Measurements from ENCODE around the gene EMB.
"Not testable (repeated sequence)": the region's sequence is repeated elsewhere in the genome, so short reads cannot be mapped to it uniquely, and the experiment has no call there.

EMB gene

GRCh38 chr5:50440651-50441492 lies at the start of gene EMB:
Gene EMB, minus strand, starts transcription at chr5:50441288. Its CDS starts 137 bp downstream, at chr5:50441151.
- no peak for DNase-seq (ENCODE audit: low read depth)

DNA sequence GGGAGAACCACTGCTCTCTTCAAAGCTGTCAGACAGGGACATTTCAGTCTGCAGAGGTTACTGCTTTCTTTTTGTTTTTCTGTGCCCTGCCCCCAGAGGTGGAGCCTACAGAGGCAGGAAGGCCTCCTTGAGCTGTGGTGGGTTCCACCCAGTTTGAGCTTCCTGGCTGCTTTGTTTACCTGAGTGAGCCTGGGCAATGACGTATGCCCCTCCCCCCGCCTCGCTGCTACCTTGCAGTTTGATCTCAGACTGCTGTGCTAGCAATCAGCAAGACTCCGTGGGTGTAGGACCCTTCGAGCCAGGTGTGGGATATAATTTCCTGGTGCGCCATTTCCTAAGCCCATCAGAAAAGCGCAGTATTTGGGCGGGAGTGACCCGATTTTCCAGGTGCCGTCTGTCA lies 48.4 kb upstream of the EMB start:
- DNase-seq (ENCODE audit: low read depth), result not testable (repeated sequence)

GRCh38 chr5:50478790-50479189 lies 37.7 kb upstream of the EMB start:
- DNase-seq (ENCODE audit: low read depth), result not testable (repeated sequence)

GRCh38 chr5:50476549-50476948 lies 35.5 kb upstream of the EMB start:
- DNase-seq (ENCODE audit: low read depth), result no peak

GRCh38 chr5:50465015-50465414 lies 23.9 kb upstream of the EMB start:
- DNase-seq (ENCODE audit: low read depth), result not testable (repeated sequence)

- no peak for DNase-seq (ENCODE audit: low read depth)
Measured at GRCh38 chr5:50463726-50464125, 22.6 kb upstream of the EMB start.

DNA sequence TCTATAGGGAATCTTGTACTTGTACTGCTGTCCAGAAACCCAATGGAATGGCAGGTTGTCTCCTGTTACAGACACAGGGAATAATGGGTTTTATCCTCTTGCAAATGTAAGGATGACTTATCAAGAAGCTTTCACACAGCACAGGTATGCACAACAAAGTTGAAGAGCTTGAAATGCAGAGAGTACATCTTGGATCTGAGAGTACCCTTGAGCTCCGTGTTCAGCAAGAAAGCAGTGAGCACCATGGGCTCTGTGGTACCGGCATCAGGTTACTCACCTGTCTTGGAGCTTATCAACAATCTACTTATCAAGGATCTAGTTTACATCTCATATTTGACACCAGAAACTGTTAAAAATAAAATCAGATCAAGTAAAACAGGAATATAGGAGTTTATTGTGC lies 22.0 kb upstream of the EMB start:
- no peak for DNase-seq (ENCODE audit: low read depth)

DNA sequence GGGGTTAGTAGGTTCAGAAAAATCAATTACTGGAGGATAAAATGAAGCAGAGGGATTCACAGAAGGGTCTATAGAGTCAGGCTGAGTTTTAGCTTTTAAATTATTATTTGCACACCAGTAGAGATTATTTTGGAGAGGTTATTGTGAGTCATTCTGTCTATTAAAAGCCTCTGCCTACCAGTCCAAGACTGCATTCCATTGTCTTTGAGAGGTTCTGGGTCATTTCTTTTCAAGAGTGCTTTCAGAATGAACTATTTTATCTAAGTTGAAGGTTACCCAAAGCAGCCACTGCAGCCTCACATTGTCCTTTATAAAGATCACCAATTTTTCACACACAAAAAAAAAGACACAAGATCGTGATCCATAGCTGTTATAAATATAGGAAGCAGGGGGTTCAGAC lies 21.5 kb upstream of the EMB start:
- not testable (repeated sequence) for DNase-seq (ENCODE audit: low read depth)

- DNase-seq (ENCODE audit: low read depth), result not testable (repeated sequence)
Measured at GRCh38 chr5:50458372-50458771, 17.3 kb upstream of the EMB start.

DNA sequence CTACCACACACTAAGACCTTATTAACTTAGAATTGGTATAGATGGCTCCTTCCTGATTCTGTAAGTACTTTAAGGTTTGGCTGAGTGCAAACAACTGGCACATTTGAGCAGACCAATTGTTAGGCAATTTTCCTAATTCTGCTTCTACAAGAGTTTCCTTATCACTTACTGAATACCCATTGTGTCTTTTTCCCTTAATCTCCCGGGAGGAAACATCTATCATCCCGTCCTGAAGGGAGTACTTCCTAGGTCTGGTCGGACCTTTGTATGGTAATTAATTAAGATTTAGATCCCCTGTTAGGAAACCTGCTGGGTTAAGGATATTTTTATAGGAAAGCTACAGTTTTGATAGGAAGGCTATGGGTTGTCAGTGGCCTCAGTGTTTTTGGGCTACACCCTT lies 8.2 kb upstream of the EMB start:
- not testable (repeated sequence) for DNase-seq (ENCODE audit: low read depth)

DNA sequence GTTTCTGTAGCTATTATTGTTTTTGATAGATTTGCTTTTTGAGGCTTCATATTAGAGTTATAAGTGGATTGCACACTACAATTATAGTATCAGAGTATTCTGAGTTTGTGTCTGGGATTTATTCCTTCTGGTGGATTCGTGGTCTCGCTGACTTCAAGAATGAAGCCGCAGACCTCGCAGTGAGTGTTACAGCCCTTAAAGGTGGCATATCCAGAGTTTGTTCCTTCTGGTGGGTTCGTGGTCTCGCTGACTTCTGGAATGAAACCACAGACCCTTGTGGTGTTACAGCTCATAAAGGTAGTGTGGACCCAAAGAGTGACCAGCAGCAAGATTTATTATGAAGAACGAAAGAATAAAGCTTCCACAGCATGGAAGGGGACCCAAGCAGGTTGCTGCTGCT lies 6.9 kb upstream of the EMB start:
- DNase-seq (ENCODE audit: low read depth), result no peak

- DNase-seq (ENCODE audit: low read depth), result no peak
Measured at GRCh38 chr5:50447228-50447627, 6.1 kb upstream of the EMB start.

DNA sequence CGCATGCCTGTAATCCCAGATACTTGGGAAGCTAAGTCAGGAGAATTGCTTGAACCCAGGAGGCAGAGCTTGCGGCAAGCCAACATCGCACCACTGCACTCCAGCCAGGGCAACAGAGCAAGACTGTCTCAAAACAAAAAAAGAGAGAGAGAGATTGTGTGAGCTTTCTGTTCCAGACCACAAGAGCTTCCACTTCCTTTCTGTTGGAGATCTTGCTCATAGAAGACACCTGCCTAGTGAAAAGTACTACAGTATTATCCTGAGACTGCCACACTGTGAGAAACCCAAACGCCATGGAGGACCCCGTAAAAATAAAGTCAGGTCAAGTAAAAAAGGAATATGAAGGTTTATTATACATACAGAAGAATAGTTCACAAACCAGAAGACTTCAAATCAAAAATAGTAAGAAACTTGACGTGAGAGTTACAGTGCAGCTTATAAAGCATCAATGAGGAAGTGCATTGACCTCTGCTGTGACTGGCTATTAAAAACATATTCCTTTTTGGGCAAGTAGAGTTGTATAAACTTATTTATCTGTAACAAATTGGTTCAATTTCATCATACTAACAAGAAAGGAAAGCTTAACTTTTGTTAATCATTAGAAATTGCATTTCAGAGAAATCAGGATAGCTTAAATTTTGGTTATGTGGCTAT lies 4.3 kb upstream of the EMB start:
- DNase-seq (ENCODE audit: low read depth), result no peak

DNA sequence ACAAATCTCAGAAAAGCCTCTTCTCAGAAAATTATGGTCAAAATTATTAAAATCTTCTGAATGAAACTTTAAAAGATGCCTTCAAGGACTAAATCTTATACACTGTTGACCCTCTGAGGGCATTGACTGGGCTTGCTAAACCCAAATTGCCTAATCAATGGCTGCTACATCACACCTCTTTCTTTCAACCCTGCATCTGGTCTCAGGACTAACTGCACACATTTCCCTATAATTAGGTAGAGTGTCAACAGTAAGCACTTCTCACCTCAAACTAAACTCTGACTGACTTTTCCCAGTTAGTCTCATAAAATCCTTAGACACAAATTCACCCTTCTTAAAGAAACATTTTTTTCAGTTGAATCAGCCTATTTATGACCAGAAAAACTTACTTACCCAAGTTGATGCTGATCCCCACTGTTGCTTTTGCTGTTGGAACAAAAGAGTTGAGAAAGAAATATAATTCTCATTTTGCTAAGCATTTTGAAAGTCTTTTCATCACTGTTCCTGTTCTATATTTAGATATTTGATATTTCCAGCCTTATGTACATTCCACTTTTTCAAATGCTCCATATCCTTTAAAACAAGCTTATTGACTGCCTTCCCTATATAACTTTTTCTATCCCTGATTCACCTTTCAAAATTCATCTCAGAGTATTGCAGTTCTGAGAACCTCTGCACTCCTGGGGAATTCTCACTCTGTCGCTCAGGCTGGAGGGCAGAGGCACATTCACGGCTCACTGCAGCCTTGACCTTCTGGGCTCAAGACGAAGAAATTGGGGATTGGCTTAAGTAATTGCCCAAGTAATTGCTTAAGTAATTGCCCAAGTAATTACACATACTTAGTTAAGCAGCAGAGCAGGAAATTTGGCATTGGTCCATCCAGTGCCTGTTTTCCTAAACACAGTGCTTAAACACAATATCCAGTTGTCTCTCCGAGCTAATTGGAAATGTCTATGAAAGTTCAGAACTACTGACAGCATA lies 1.8 kb upstream of the EMB start:
- DNase-seq (ENCODE audit: low read depth), result not testable (repeated sequence)

- no peak for DNase-seq (ENCODE audit: low read depth)
Measured at GRCh38 chr5:50441493-50441955, 436 bp upstream of the EMB start.

- DNase-seq (ENCODE audit: low read depth), result no peak
Measured at GRCh38 chr5:50439221-50439620, 1.9 kb downstream of the EMB start.

- DNase-seq (ENCODE audit: low read depth), result not testable (repeated sequence)
Measured at GRCh38 chr5:50438060-50438459, 3.0 kb downstream of the EMB start.

GRCh38 chr5:50435168-50435567 lies 5.9 kb downstream of the EMB start:
- DNase-seq (ENCODE audit: low read depth), result no peak

- DNase-seq (ENCODE audit: low read depth), result not testable (repeated sequence)
Measured at GRCh38 chr5:50431133-50431904, 9.8 kb downstream of the EMB start.

- DNase-seq (ENCODE audit: low read depth), result not testable (repeated sequence)
Measured at GRCh38 chr5:50423100-50423799, 17.8 kb downstream of the EMB start.
